ENCODE measurements around the gene RASAL1. TPM values are rescaled to one million over a fixed set of nuclear protein-coding genes. Genes with fewer than 3 reads are reported as not detected.

RASAL1 gene
- total RNA-seq, 1 donor from 2014 or later: 0.65 TPM

- Mint-ChIP-seq H3K36me3 (peaks cover 14% of the 10 kb centered on the region), H3K4me1 (peaks cover 16% of the 10 kb centered on the region), H3K27ac (no peak overlapping the region), H3K27me3 (ENCODE audit: low read depth) (peaks cover 52% of the 10 kb centered on the region), H3K4me3 (no peak overlapping the region), H3K9me3 (no peaks in the 10 kb centered on the region)
- TF ChIP-seq, protein P1, sequence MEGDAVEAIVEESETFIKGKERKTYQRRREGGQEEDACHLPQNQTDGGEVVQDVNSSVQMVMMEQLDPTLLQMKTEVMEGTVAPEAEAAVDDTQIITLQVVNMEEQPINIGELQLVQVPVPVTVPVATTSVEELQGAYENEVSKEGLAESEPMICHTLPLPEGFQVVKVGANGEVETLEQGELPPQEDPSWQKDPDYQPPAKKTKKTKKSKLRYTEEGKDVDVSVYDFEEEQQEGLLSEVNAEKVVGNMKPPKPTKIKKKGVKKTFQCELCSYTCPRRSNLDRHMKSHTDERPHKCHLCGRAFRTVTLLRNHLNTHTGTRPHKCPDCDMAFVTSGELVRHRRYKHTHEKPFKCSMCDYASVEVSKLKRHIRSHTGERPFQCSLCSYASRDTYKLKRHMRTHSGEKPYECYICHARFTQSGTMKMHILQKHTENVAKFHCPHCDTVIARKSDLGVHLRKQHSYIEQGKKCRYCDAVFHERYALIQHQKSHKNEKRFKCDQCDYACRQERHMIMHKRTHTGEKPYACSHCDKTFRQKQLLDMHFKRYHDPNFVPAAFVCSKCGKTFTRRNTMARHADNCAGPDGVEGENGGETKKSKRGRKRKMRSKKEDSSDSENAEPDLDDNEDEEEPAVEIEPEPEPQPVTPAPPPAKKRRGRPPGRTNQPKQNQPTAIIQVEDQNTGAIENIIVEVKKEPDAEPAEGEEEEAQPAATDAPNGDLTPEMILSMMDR (IDR thresholded peaks at IDR 0.05; ENCODE audit: unreplicated experiment): no peak
- DNase-seq (ENCODE audit: low spot score in 2 of 2, unreplicated experiment in 2 of 2): no peak
These were observed 18.9 kb upstream of the RASAL1 start for GRCh38 chr12:113154351-113154973.

DNA sequence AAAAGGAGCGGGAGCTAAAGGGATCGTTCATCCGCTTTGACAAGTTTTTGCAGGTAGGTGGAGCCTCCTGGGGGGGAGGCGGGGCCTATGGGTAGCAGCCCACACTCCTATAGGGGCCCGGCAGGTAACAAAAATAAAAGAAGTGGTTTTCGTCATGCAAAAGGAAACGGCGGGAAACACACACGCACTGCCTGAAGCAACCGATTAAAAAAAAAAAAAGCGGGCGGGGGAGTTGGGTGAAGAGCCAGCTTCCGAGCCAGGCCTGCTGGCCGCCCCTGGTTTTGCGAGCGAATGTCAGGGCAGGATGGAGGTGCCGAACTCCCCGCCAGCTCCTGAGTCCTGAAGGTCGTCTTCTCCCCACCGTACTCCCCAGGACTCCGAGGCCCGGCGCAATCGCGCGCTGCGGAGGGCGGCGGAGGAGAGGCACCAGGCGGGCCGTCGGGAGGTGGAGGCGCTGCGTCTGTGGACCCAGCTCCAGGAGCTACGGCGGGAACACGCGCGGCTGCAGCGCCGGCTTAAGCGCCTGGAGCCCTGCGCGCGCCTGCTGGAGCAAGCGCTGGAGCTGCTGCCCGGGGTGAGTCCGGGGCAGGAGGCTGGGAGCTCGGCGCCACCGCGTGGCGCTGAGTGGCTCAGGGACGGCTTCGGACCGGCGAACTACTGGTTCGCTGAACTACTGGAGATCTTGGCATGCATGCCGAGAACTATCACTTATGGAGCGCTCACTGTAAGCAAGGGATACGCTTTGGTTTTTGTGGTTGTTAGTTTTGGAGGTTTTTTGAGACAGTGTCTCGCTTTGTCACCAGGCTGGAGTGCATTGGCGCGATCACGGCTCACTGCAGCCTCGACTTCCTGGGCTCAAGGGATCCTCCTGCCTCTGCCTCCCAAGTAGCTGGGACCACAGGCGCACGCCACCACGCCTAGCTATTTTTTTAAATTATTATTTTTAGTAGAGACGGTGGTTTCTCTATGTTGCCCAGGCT lies 17.6 kb upstream of the RASAL1 start:
- H3K9me3 Mint-ChIP-seq: no peaks in the 10 kb centered on the region
- no peak overlapping the region for H3K27ac Mint-ChIP-seq
- H3K27me3 Mint-ChIP-seq (ENCODE audit: low read depth): peaks cover 52% of the 10 kb centered on the region
- TF ChIP-seq, protein P1 (IDR thresholded peaks at IDR 0.05; ENCODE audit: unreplicated experiment): no peak
- H3K4me3 Mint-ChIP-seq: peak overlapping the region; percentile 59
- peak in 1 of 2 experiments; percentile 57 for DNase-seq (ENCODE audit: low spot score in 2 of 2, unreplicated experiment in 2 of 2)
- peaks cover 10% of the 10 kb centered on the region for H3K36me3 Mint-ChIP-seq
- peaks cover 17% of the 10 kb centered on the region for H3K4me1 Mint-ChIP-seq

DNA sequence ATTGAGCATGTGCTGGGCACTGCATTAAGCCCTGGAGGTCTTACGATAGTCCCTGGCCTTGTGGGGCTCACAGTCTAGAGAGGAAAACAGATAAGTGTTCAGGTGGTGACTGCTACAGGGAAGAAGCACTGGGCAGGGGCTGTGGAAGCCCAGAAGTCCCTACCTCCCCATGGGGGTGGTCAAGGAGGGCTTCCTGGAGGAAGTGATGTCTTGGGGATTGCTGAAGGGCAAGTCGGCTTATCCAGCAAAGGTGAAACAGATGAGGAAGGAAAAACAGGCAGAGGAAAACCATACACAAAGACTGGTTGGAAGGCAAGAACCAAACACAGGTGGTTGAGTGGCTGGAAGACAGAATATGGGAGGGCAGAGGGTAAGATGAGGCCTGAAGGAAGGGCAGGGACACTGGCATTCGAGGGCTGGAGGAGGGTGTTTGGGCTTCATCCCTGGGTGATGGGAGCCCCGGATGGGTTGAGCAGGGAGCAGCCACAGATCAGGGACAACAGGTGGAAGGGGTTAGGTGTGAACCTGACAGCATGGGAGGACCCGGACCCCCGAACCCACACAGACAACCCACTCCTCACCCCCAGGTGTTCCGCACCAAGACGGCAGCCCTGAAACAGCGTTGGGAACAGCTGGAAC lies 16.8 kb upstream of the RASAL1 start:
- TF ChIP-seq, protein P1 (IDR thresholded peaks at IDR 0.05; ENCODE audit: unreplicated experiment): no peak
- Mint-ChIP-seq H3K4me3 (peak overlapping the region; percentile 59), H3K36me3 (peaks cover 6% of the 10 kb centered on the region), H3K4me1 (peaks cover 17% of the 10 kb centered on the region), H3K27me3 (ENCODE audit: low read depth) (peaks cover 54% of the 10 kb centered on the region), H3K9me3 (peaks cover 3% of the 10 kb centered on the region), H3K27ac (no peak overlapping the region)
- DNase-seq (ENCODE audit: low spot score in 2 of 2, unreplicated experiment in 2 of 2): no peak

GRCh38 chr12:113151655-113152054 lies 16.1 kb upstream of the RASAL1 start:
- H3K36me3 Mint-ChIP-seq: no peaks in the 10 kb centered on the region
- peaks cover 17% of the 10 kb centered on the region for H3K4me1 Mint-ChIP-seq
- H3K9me3 Mint-ChIP-seq: peaks cover 6% of the 10 kb centered on the region
- peaks cover 53% of the 10 kb centered on the region for H3K27me3 Mint-ChIP-seq (ENCODE audit: low read depth)
- H3K27ac Mint-ChIP-seq: no peak overlapping the region
- TF ChIP-seq, protein P1 (IDR thresholded peaks at IDR 0.05; ENCODE audit: unreplicated experiment): no peak
- DNase-seq (ENCODE audit: low spot score in 2 of 2, unreplicated experiment in 2 of 2): no peak
- H3K4me3 Mint-ChIP-seq: peak overlapping the region; percentile 59

DNA sequence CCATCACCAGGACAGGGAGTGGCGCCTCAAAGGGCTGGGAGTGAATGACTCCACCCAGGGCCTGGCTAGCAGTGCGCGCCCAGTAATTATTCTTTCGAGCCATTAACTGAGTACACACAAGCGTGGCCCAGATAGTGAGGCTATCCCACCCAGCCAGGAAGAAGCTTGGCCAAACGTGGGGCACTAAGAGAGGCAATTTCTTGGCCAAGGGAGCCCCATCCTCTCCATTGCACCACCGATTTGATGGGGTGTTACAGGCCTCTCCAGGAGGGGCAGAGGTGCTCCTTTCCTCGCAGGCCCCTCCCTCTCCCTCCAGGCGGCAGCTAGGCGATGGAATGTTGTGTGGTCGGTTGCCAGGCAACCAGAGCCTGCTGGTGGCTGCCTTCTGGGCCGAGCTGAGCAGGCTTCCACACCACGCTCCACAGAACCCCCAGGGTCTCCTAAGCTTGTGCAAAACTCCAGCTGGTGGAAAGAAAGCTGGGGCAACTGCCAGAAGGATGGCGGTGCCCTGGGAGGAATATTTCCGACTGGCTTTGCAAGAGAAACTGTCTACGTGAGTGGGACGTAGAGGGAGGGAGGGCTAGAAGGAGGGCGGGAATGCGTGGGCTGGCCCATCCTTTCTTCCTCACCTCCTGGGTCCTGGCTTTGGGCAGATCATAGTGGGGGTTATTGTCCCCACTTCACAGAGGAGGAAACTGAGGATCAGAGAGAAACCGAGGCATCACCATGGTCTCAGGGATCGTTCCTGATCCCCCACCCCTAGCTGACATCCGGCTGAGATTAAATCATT lies 14.0 kb upstream of the RASAL1 start, which contains the start of gene CFAP73:
TSS of gene CFAP73 (plus strand) at position 364 of the 790 bp plus-strand sequence. CDS start at position 498, 134 bp downstream.
- H3K27me3 Mint-ChIP-seq (ENCODE audit: low read depth): peaks cover 36% of the 10 kb centered on the region

More for the DNA sequence above, 14.0 kb upstream of the RASAL1 start, which contains the start of gene CFAP73:
- Mint-ChIP-seq H3K9me3 (peaks cover 6% of the 10 kb centered on the region), H3K36me3 (no peaks in the 10 kb centered on the region), H3K4me1 (peaks cover 17% of the 10 kb centered on the region), H3K27ac (peak within 1 kb of the TSS; percentile 74), H3K4me3 (no peak within 1 kb of the TSS)
- peak; percentile 78 to 79 for DNase-seq (ENCODE audit: low spot score in 2 of 2, unreplicated experiment in 2 of 2)
- TF ChIP-seq, protein P1 (IDR thresholded peaks at IDR 0.05; ENCODE audit: unreplicated experiment): no peak

Data from mesothelial cell of epicardium (in vitro differentiated cells).